ENCODE measurements around the gene TRPM4. TPM values are rescaled to one million over a fixed set of nuclear protein-coding genes. Genes with fewer than 3 reads are reported as not detected.

TRPM4 gene
- total and polyA plus RNA-seq, 2 experiments from 2014 or later = 16.5 to 25.7 TPM

GRCh38 chr19:49128545-49129237 lies 28.9 kb upstream of the TRPM4 start:
- peak overlapping the region; percentile 92 for H3K4me2 ChIP-seq
- Mint-ChIP-seq H3K9me3 (no peaks in the 10 kb centered on the region), H3K27me3 (ENCODE audit: insufficient read depth, low read depth, poor library complexity) (peaks cover 8% of the 10 kb centered on the region), H3K4me1 (peaks cover 27% of the 10 kb centered on the region), H3K36me3 (ENCODE audit: low read depth) (peaks cover 5% of the 10 kb centered on the region), H3K4me3 (peak overlapping the region; percentile 85), H3K27ac (0 out of 2 replicates have a peak overlapping the region, but pooled peaks have one; percentile 2)
- H3K4me3 ChIP-seq = peak overlapping the region; percentile 69
- H2AFZ ChIP-seq = peak overlapping the region; percentile 100; the same call in 1 of the 2 replicates
- H3K79me2 ChIP-seq (replicated peaks; ENCODE audit: insufficient read depth) = no peaks in the 10 kb centered on the region
- peaks cover 13% of the 10 kb centered on the region; the same call in 1 of the 2 replicates for H3F3A ChIP-seq (replicated peaks; ENCODE audit: low read depth)
- no peak for ATAC-seq
- peaks cover 3% of the 10 kb centered on the region; the same call in 1 of the 2 replicates for H3K27me3 ChIP-seq (ENCODE audit: insufficient read depth)
- no peaks in the 10 kb centered on the region for H3K9me2 ChIP-seq (ENCODE audit: insufficient read depth)
- 0 out of 2 replicates have a peak overlapping the region, but pooled peaks have one; percentile 39 for H3K27ac ChIP-seq (ENCODE audit: low read depth)
- no peaks in the 10 kb centered on the region for H4K20me1 ChIP-seq (replicated peaks; ENCODE audit: insufficient read depth)
- peaks cover 18% of the 10 kb centered on the region for H3K4me1 ChIP-seq (ENCODE audit: insufficient read depth)
- DNase-seq (ENCODE audit: low spot score) = no peak
- no peaks in the 10 kb centered on the region for H3K36me3 ChIP-seq (ENCODE audit: insufficient read depth)
- TF ChIP-seq NANOG (IDR thresholded peaks at IDR 0.05; ENCODE audit: borderline replicate concordance) (no peak), ZNF114 (CRISPR knock-in tag; IDR thresholded peaks at IDR 0.05) (no peak), JUNB (IDR thresholded peaks at IDR 0.05; ENCODE audit: unreplicated experiment) (no peak), ZNF331 (CRISPR knock-in tag; IDR thresholded peaks at IDR 0.05; ENCODE audit: low read depth) (no peak)
- TF ChIP-seq, protein P1, sequence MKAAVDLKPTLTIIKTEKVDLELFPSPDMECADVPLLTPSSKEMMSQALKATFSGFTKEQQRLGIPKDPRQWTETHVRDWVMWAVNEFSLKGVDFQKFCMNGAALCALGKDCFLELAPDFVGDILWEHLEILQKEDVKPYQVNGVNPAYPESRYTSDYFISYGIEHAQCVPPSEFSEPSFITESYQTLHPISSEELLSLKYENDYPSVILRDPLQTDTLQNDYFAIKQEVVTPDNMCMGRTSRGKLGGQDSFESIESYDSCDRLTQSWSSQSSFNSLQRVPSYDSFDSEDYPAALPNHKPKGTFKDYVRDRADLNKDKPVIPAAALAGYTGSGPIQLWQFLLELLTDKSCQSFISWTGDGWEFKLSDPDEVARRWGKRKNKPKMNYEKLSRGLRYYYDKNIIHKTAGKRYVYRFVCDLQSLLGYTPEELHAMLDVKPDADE (IDR thresholded peaks at IDR 0.05) = no peak
- TF ChIP-seq, protein P2, sequence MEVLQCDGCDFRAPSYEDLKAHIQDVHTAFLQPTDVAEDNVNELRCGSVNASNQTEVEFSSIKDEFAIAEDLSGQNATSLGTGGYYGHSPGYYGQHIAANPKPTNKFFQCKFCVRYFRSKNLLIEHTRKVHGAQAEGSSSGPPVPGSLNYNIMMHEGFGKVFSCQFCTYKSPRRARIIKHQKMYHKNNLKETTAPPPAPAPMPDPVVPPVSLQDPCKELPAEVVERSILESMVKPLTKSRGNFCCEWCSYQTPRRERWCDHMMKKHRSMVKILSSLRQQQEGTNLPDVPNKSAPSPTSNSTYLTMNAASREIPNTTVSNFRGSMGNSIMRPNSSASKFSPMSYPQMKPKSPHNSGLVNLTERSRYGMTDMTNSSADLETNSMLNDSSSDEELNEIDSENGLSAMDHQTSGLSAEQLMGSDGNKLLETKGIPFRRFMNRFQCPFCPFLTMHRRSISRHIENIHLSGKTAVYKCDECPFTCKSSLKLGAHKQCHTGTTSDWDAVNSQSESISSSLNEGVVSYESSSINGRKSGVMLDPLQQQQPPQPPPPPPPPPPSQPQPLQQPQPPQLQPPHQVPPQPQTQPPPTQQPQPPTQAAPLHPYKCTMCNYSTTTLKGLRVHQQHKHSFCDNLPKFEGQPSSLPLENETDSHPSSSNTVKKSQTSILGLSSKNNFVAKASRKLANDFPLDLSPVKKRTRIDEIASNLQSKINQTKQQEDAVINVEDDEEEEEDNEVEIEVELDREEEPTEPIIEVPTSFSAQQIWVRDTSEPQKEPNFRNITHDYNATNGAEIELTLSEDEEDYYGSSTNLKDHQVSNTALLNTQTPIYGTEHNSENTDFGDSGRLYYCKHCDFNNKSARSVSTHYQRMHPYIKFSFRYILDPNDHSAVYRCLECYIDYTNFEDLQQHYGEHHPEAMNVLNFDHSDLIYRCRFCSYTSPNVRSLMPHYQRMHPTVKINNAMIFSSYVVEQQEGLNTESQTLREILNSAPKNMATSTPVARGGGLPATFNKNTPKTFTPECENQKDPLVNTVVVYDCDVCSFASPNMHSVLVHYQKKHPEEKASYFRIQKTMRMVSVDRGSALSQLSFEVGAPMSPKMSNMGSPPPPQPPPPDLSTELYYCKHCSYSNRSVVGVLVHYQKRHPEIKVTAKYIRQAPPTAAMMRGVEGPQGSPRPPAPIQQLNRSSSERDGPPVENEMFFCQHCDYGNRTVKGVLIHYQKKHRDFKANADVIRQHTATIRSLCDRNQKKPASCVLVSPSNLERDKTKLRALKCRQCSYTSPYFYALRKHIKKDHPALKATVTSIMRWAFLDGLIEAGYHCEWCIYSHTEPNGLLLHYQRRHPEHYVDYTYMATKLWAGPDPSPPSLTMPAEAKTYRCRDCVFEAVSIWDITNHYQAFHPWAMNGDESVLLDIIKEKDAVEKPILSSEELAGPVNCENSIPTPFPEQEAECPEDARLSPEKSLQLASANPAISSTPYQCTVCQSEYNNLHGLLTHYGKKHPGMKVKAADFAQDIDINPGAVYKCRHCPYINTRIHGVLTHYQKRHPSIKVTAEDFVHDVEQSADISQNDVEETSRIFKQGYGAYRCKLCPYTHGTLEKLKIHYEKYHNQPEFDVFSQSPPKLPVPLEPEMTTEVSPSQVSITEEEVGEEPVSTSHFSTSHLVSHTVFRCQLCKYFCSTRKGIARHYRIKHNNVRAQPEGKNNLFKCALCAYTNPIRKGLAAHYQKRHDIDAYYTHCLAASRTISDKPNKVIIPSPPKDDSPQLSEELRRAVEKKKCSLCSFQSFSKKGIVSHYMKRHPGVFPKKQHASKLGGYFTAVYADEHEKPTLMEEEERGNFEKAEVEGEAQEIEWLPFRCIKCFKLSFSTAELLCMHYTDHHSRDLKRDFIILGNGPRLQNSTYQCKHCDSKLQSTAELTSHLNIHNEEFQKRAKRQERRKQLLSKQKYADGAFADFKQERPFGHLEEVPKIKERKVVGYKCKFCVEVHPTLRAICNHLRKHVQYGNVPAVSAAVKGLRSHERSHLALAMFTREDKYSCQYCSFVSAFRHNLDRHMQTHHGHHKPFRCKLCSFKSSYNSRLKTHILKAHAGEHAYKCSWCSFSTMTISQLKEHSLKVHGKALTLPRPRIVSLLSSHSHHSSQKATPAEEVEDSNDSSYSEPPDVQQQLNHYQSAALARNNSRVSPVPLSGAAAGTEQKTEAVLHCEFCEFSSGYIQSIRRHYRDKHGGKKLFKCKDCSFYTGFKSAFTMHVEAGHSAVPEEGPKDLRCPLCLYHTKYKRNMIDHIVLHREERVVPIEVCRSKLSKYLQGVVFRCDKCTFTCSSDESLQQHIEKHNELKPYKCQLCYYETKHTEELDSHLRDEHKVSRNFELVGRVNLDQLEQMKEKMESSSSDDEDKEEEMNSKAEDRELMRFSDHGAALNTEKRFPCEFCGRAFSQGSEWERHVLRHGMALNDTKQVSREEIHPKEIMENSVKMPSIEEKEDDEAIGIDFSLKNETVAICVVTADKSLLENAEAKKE (CRISPR knock-in tag; IDR thresholded peaks at IDR 0.05) = no peak
- TF ChIP-seq, protein P3, sequence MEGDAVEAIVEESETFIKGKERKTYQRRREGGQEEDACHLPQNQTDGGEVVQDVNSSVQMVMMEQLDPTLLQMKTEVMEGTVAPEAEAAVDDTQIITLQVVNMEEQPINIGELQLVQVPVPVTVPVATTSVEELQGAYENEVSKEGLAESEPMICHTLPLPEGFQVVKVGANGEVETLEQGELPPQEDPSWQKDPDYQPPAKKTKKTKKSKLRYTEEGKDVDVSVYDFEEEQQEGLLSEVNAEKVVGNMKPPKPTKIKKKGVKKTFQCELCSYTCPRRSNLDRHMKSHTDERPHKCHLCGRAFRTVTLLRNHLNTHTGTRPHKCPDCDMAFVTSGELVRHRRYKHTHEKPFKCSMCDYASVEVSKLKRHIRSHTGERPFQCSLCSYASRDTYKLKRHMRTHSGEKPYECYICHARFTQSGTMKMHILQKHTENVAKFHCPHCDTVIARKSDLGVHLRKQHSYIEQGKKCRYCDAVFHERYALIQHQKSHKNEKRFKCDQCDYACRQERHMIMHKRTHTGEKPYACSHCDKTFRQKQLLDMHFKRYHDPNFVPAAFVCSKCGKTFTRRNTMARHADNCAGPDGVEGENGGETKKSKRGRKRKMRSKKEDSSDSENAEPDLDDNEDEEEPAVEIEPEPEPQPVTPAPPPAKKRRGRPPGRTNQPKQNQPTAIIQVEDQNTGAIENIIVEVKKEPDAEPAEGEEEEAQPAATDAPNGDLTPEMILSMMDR (conservative IDR thresholded peaks at IDR 0.05; ENCODE audit: low read depth in 2 of 2) = no peak
